ENCODE measurements around the gene ATG16L1.

Gene ATG16L1

DNA sequence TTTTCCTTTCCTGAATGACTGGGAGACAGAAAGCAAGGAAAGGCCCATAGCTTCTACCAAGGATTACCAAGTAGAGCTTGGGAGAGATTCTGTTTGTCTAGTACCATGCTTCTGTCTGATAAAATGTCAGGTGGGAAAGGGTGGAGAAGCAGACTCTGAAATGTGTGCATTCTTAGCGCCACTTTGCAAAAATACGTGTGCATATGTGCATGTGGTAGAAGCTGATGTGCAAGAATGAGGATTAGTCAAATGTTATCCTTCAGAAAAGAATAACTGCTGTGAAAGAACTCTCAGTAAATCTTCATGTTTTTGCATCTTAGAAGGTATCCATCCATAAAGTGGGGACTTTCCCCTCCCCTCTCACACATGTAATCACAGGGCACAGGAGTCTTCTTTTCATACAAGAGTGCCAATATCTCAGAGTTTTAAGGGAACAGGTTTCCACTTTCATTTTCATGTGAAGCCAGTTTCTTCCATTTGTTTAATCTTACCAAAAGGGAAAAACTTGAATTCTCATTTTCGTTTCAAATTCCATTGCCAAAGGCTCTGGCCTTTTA lies 87.4 kb downstream of the ATG16L1 start:
- no peak for DNase-seq

- no peak for DNase-seq
Observed at GRCh38 chr2:233339427-233339826, 88.0 kb downstream of the ATG16L1 start.

GRCh38 chr2:233341296-233341695 lies 89.8 kb downstream of the ATG16L1 start:
- no peak for DNase-seq

DNA sequence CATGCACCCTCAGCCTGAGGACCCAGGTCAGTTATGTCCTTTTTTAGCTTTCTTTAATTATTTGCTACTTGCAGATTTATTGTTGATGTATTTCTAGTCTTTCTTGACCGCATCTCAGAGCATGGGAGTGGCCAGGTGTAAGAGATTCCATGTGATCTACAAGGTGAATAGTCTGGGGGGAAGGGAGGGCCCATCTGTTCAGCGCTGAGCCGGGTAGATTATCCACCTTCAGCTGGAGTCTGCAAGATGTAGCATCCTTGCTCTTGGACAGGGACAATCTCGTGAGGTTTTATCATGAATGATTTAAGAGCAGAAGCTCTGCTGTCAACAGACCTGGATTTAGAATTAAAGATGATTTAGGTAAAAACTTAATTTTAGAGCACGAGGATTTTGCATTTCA lies 90.8 kb downstream of the ATG16L1 start:
- DNase-seq, result no peak

GRCh38 chr2:233343171-233343705 lies 91.8 kb downstream of the ATG16L1 start:
- no peak for DNase-seq

Measured in NCI-H1930 (cell line).